Skeletal muscle tissue (tissue), 4 donors: ENCODE measurements around the gene PADI6. TPM values are rescaled to one million over a fixed set of nuclear protein-coding genes. Genes with fewer than 3 reads are reported as not detected.

Experiments used
- H3K27ac ChIP-seq: one replicate; pipeline ENCODE4 v1.7.0; 2013; ENCODE audit warnings: mild to moderate bottlenecking, low read depth, low read length, inconsistent platforms
- H3K27me3 ChIP-seq, 3 donors: one replicate each; pipeline ENCODE4 v1.7.0; 2013; ENCODE audit warnings: low read length in 3 of 3; ENCODE audit not compliant: control insufficient read depth in 3 of 3, insufficient read depth in 3 of 3
- H3K36me3 ChIP-seq, 3 donors: one replicate each; pipeline ENCODE4 v1.7.0; 2013; ENCODE audit warnings: low read length in 3 of 3; ENCODE audit not compliant: control insufficient read depth in 3 of 3, insufficient read depth in 3 of 3
- H3K4me1 ChIP-seq, 3 donors: one replicate each; pipeline ENCODE4 v1.7.0; 2013; ENCODE audit warnings: low read length in 3 of 3, mild to moderate bottlenecking in 3 of 3; ENCODE audit not compliant: control insufficient read depth in 3 of 3, insufficient read depth in 3 of 3
- H3K4me3 ChIP-seq, 3 donors: one replicate each; pipeline ENCODE4 v1.7.0; 2013; ENCODE audit warnings: low read length in 3 of 3
- H3K9ac ChIP-seq, 3 donors: one replicate each; pipeline ENCODE4 v1.7.0; 2013; ENCODE audit warnings: low read length in 3 of 3, mild to moderate bottlenecking in 3 of 3, moderate library complexity in 2 of 3, low read depth in 1 of 3
- H3K9me3 ChIP-seq, 3 donors: one replicate each; pipeline ENCODE4 v1.7.0; 2013; ENCODE audit warnings: low read length in 3 of 3; ENCODE audit not compliant: control insufficient read depth in 3 of 3
- total RNA-seq: library from RNA; depleted of rRNA; stranded (reverse); fragments of >200 nt; gene quantifications from one replicate; pipeline ENCODE4 v1.2.3, GENCODE V29; 2014
- donor health status: Osteomylitis.

Gene PADI6
- total RNA-seq, 1 donor from 2014 or later = not detected

DNA sequence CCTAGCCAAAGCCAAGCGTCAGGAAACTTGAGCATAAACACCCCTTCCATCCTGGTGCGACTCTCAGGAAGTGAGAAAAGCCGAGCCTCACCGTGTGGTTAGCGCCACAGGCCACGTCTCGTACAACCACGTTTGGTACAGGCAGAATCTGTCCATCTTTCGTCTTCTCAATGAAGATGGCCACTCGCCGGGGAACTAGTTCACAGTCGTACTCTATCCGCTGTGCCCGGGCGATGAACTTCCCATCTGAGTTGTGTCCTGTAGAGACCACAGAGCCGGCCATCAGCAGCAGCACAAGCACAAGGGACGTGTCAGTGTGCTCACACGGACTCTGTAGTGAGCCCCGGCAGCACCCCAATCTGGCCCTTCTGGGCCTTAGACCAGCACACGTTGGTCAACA is 44.4 kb downstream of the PADI6 start:
- Histone ChIP-seq H3K27me3 (no peaks in the 10 kb centered on the region), H3K9me3 (no peaks in the 10 kb centered on the region), H3K4me1 (peaks cover 17 to 18% (median 18%) of the 10 kb centered on the region in 3 donors), H3K27ac (no peak overlapping the region), H3K4me3 (no peak overlapping the region), H3K36me3 (peaks cover 42 to 59% (median 54%) of the 10 kb centered on the region in 3 donors), H3K9ac (no peak overlapping the region)

DNA sequence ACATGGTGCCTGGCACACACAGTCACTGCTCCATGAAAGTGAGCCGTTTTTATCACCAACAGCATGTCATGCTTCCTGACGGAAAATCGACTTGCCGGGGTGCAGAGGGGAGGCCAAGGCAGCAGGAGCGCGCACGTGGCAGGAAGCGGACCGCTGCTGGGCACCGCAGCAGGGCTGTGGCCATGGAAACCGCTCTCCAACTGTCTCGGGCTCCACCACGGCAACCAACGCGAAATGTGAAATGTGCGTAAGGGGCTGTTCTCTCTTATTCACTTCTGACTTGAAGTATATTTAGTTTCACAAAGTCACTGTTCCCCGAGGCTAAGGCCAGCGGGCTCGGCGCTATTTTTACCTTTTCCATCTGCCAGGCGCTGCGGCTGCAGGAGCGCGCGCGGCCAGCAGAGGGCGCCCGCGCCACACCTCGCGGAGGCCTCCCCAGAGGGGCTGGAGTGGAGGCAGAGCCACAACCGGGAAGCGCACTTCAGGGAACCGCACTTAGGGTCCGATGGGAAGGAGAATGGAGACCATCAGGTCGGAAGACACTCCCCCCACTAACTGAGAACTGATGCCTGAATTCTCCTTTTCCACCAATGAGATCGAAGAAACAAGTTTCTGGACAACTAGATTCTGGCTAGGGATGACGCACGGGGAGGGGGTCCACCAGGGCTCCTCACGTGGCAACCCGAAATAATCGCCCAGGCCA is 47.8 kb downstream of the PADI6 start:
- peaks cover 37 to 57% (median 47%) of the 10 kb centered on the region in 3 donors for H3K36me3 ChIP-seq
- peak overlapping the region; percentile 65 for H3K27ac ChIP-seq
- peaks cover 6 to 17% (median 7%) of the 10 kb centered on the region in 3 donors for H3K4me1 ChIP-seq
- H3K27me3 ChIP-seq = no peaks in the 10 kb centered on the region
- H3K9ac ChIP-seq = peak overlapping the region; percentile 7 to 80 (median 41)
- no peaks in the 10 kb centered on the region for H3K9me3 ChIP-seq
- peak overlapping the region; percentile 50 to 71 (median 51) for H3K4me3 ChIP-seq

GRCh38 chr1:17420391-17420918 is 48.5 kb downstream of the PADI6 start:
- Histone ChIP-seq H3K27me3 (no peaks in the 10 kb centered on the region), H3K4me1 (peaks cover 6 to 17% (median 7%) of the 10 kb centered on the region in 3 donors), H3K36me3 (peaks cover 41 to 59% (median 48%) of the 10 kb centered on the region in 3 donors), H3K4me3 (no peak overlapping the region), H3K27ac (no peak overlapping the region), H3K9ac (no peak overlapping the region), H3K9me3 (no peaks in the 10 kb centered on the region)

GRCh38 chr1:17422461-17422860 is 50.5 kb downstream of the PADI6 start:
- Histone ChIP-seq H3K27me3 (no peaks in the 10 kb centered on the region), H3K9ac (no peak overlapping the region), H3K36me3 (peaks cover 43 to 64% (median 45%) of the 10 kb centered on the region in 3 donors)

DNA sequence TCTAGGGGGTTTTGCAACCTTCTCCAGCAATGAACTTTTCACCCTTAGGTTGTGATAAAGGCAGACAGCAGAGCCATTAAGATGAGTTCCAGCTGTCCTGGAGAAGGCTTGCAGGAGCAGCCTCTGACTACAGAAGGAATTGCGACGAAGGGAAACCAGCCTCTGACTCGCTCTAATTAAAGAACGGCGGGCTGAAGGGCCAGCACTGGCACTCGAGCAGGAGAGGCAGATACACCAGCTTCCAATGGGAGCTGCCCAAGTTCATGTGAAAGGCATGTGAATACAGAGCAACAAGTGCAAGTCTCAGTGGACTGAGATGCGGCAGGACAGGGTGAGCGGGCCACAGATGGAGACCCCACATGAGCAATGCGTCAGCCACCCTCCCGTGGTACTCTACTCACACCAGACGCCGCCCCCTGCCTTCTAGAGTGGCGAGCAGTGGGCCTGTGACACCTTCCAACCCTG is 51.8 kb downstream of the PADI6 start:
- Histone ChIP-seq H3K9ac (peak overlapping the region in 1 of 3 donors; percentile 33), H3K27me3 (no peaks in the 10 kb centered on the region), H3K36me3 (peaks cover 52 to 65% (median 54%) of the 10 kb centered on the region in 3 donors), H3K9me3 (no peaks in the 10 kb centered on the region), H3K27ac (no peak overlapping the region), H3K4me1 (peaks cover 6 to 17% (median 7%) of the 10 kb centered on the region in 3 donors), H3K4me3 (no peak overlapping the region)

More at GRCh38 chr1:17422461-17422860, 50.5 kb downstream of the PADI6 start:
- no peak overlapping the region for H3K4me3 ChIP-seq
- peaks cover 6 to 17% (median 7%) of the 10 kb centered on the region in 3 donors for H3K4me1 ChIP-seq
- no peak overlapping the region for H3K27ac ChIP-seq
- H3K9me3 ChIP-seq = no peaks in the 10 kb centered on the region

GRCh38 chr1:17425806-17426600 is 54.0 kb downstream of the PADI6 start:
- Histone ChIP-seq H3K9me3 (no peaks in the 10 kb centered on the region), H3K4me3 (no peak overlapping the region), H3K36me3 (peaks cover 45 to 66% (median 51%) of the 10 kb centered on the region in 3 donors), H3K9ac (no peak overlapping the region), H3K27me3 (no peaks in the 10 kb centered on the region), H3K27ac (no peak overlapping the region), H3K4me1 (peaks cover 0 to 11% (median 0%) of the 10 kb centered on the region in 3 donors)

- peaks cover 40 to 55% (median 48%) of the 10 kb centered on the region in 3 donors for H3K36me3 ChIP-seq
These were observed 56.0 kb downstream of the PADI6 start for GRCh38 chr1:17427696-17428660.

DNA sequence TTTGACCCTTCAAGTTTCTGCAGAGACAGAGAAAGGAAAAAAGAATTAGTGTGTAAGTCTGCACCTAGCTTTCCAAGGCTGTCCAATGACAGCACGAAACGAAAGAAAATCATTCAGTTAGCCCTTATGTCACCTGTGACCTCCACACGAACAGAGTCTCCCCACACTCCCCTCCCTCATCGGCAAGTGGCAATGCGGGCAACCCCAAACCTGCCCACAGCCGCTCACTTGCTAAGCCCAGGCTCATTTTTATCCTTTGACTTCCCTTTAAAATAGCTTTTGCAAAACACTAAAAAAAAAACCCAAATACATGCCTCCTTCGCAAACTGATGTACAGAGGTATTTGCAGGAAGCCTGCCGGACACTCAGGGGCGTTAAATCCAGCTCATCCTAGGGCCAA is 57.2 kb downstream of the PADI6 start:
- peaks cover 32 to 44% (median 41%) of the 10 kb centered on the region in 3 donors for H3K36me3 ChIP-seq
- H3K4me1 ChIP-seq = peaks cover 0 to 3% (median 0%) of the 10 kb centered on the region in 3 donors
- no peak overlapping the region for H3K4me3 ChIP-seq
- no peak overlapping the region for H3K27ac ChIP-seq
- no peak overlapping the region for H3K9ac ChIP-seq
- H3K9me3 ChIP-seq = no peaks in the 10 kb centered on the region
- H3K27me3 ChIP-seq = no peaks in the 10 kb centered on the region

More at GRCh38 chr1:17427696-17428660, 56.0 kb downstream of the PADI6 start:
- H3K27ac ChIP-seq = no peak overlapping the region
- peaks cover 0 to 10% (median 0%) of the 10 kb centered on the region in 3 donors for H3K4me1 ChIP-seq
- H3K9me3 ChIP-seq = no peaks in the 10 kb centered on the region
- H3K27me3 ChIP-seq = no peaks in the 10 kb centered on the region
- no peak overlapping the region for H3K9ac ChIP-seq
- no peak overlapping the region for H3K4me3 ChIP-seq

GRCh38 chr1:17432412-17432811 is 60.4 kb downstream of the PADI6 start:
- Histone ChIP-seq H3K27ac (no peak overlapping the region), H3K36me3 (peaks cover 9 to 22% (median 13%) of the 10 kb centered on the region in 3 donors), H3K4me1 (peaks cover 3 to 13% (median 9%) of the 10 kb centered on the region in 3 donors)

More at GRCh38 chr1:17432412-17432811, 60.4 kb downstream of the PADI6 start:
- no peak overlapping the region for H3K9ac ChIP-seq
- H3K4me3 ChIP-seq = no peak overlapping the region
- no peaks in the 10 kb centered on the region for H3K9me3 ChIP-seq
- no peaks in the 10 kb centered on the region for H3K27me3 ChIP-seq
